Measurements from ENCODE around the gene KCNK1. TPM values are rescaled to one million over a fixed set of nuclear protein-coding genes. Genes with fewer than 3 reads are reported as not detected.

Gene KCNK1
- polyA plus RNA-seq, 1 donor, result 8.0 TPM

- no peaks in the 10 kb centered on the region for H3K36me3 ChIP-seq (ENCODE audit: control insufficient read depth, insufficient read depth, low read length)
- no peak overlapping the region for H3K27ac ChIP-seq (ENCODE audit: low read length)
- H3K9me3 ChIP-seq (ENCODE audit: control insufficient read depth, low read depth, low read length), result no peaks in the 10 kb centered on the region
- no peak for DNase-seq
- H3K27me3 ChIP-seq (ENCODE audit: control insufficient read depth, insufficient read depth, low read length), result no peaks in the 10 kb centered on the region
- no peaks in the 10 kb centered on the region for H3K4me1 ChIP-seq (ENCODE audit: control insufficient read depth, insufficient read depth, low read length)
- no peak overlapping the region for H3K4me3 ChIP-seq (ENCODE audit: low read length)
- no CpG with 5 or more reads among the region's 2 CpGs for whole genome bisulfite sequencing (ENCODE audit: insufficient coverage, low lambda C conversion rate)
These were observed 38.6 kb downstream of the KCNK1 start for GRCh38 chr1:233652526-233652925.

- H3K4me1 ChIP-seq (ENCODE audit: control insufficient read depth, insufficient read depth, low read length), result no peaks in the 10 kb centered on the region
- WGBS (ENCODE audit: insufficient coverage, low lambda C conversion rate), result no CpG with 5 or more reads among the region's 5 CpGs
- no peaks in the 10 kb centered on the region for H3K36me3 ChIP-seq (ENCODE audit: control insufficient read depth, insufficient read depth, low read length)
- no peak overlapping the region for H3K27ac ChIP-seq (ENCODE audit: low read length)
- H3K27me3 ChIP-seq (ENCODE audit: control insufficient read depth, insufficient read depth, low read length), result no peaks in the 10 kb centered on the region
- no peaks in the 10 kb centered on the region for H3K9me3 ChIP-seq (ENCODE audit: control insufficient read depth, low read depth, low read length)
- no peak overlapping the region for H3K4me3 ChIP-seq (ENCODE audit: low read length)
- no peak for DNase-seq
These were observed 40.9 kb downstream of the KCNK1 start for GRCh38 chr1:233654658-233655280.

GRCh38 chr1:233655301-233655740, 41.4 kb downstream of the KCNK1 start:
- Histone ChIP-seq H3K4me3 (ENCODE audit: low read length) (no peak overlapping the region), H3K36me3 (ENCODE audit: control insufficient read depth, insufficient read depth, low read length) (no peaks in the 10 kb centered on the region), H3K9me3 (ENCODE audit: control insufficient read depth, low read depth, low read length) (no peaks in the 10 kb centered on the region), H3K4me1 (ENCODE audit: control insufficient read depth, insufficient read depth, low read length) (no peaks in the 10 kb centered on the region), H3K27me3 (ENCODE audit: control insufficient read depth, insufficient read depth, low read length) (no peaks in the 10 kb centered on the region), H3K27ac (ENCODE audit: low read length) (no peak overlapping the region)
- peak; percentile 6 to 44 for DNase-seq
- WGBS (ENCODE audit: insufficient coverage, low lambda C conversion rate), result no CpG with 5 or more reads among the region's 4 CpGs

GRCh38 chr1:233656032-233656635, 42.2 kb downstream of the KCNK1 start:
- Histone ChIP-seq H3K9me3 (ENCODE audit: control insufficient read depth, low read depth, low read length) (no peaks in the 10 kb centered on the region), H3K36me3 (ENCODE audit: control insufficient read depth, insufficient read depth, low read length) (no peaks in the 10 kb centered on the region), H3K27ac (ENCODE audit: low read length) (no peak overlapping the region), H3K4me3 (ENCODE audit: low read length) (no peak overlapping the region), H3K27me3 (ENCODE audit: control insufficient read depth, insufficient read depth, low read length) (no peaks in the 10 kb centered on the region), H3K4me1 (ENCODE audit: control insufficient read depth, insufficient read depth, low read length) (no peaks in the 10 kb centered on the region)
- no CpG with 5 or more reads among the region's 5 CpGs for WGBS (ENCODE audit: insufficient coverage, low lambda C conversion rate)
- no peak for DNase-seq

GRCh38 chr1:233656687-233657086, 42.8 kb downstream of the KCNK1 start:
- Histone ChIP-seq H3K36me3 (ENCODE audit: control insufficient read depth, insufficient read depth, low read length) (no peaks in the 10 kb centered on the region), H3K27ac (ENCODE audit: low read length) (no peak overlapping the region), H3K9me3 (ENCODE audit: control insufficient read depth, low read depth, low read length) (no peaks in the 10 kb centered on the region), H3K4me3 (ENCODE audit: low read length) (no peak overlapping the region), H3K4me1 (ENCODE audit: control insufficient read depth, insufficient read depth, low read length) (no peaks in the 10 kb centered on the region), H3K27me3 (ENCODE audit: control insufficient read depth, insufficient read depth, low read length) (no peaks in the 10 kb centered on the region)
- DNase-seq, result no peak
- WGBS (ENCODE audit: insufficient coverage, low lambda C conversion rate), result 100% methylated on average over 1 of the region's 3 CpGs

- H3K4me3 ChIP-seq (ENCODE audit: low read length), result no peak overlapping the region
- no peaks in the 10 kb centered on the region for H3K4me1 ChIP-seq (ENCODE audit: control insufficient read depth, insufficient read depth, low read length)
- WGBS (ENCODE audit: insufficient coverage, low lambda C conversion rate), result 100% methylated on average over 2 of the region's 2 CpGs
- H3K27me3 ChIP-seq (ENCODE audit: control insufficient read depth, insufficient read depth, low read length), result no peaks in the 10 kb centered on the region
- H3K9me3 ChIP-seq (ENCODE audit: control insufficient read depth, low read depth, low read length), result no peaks in the 10 kb centered on the region
- no peak for DNase-seq
- H3K27ac ChIP-seq (ENCODE audit: low read length), result no peak overlapping the region
- H3K36me3 ChIP-seq (ENCODE audit: control insufficient read depth, insufficient read depth, low read length), result no peaks in the 10 kb centered on the region
These were observed 43.6 kb downstream of the KCNK1 start for GRCh38 chr1:233657466-233657865.

- no peaks in the 10 kb centered on the region for H3K36me3 ChIP-seq (ENCODE audit: control insufficient read depth, insufficient read depth, low read length)
- no peaks in the 10 kb centered on the region for H3K4me1 ChIP-seq (ENCODE audit: control insufficient read depth, insufficient read depth, low read length)
- WGBS (ENCODE audit: insufficient coverage, low lambda C conversion rate), result no CpG with 5 or more reads among the region's 7 CpGs
- no peak overlapping the region for H3K27ac ChIP-seq (ENCODE audit: low read length)
- no peak for DNase-seq
- H3K4me3 ChIP-seq (ENCODE audit: low read length), result no peak overlapping the region
- H3K9me3 ChIP-seq (ENCODE audit: control insufficient read depth, low read depth, low read length), result no peaks in the 10 kb centered on the region
- no peaks in the 10 kb centered on the region for H3K27me3 ChIP-seq (ENCODE audit: control insufficient read depth, insufficient read depth, low read length)
These were observed 45.6 kb downstream of the KCNK1 start for GRCh38 chr1:233659495-233659894.

- WGBS (ENCODE audit: insufficient coverage, low lambda C conversion rate), result 92% methylated on average over 6 of the region's 11 CpGs
- no peaks in the 10 kb centered on the region for H3K4me1 ChIP-seq (ENCODE audit: control insufficient read depth, insufficient read depth, low read length)
- H3K27ac ChIP-seq (ENCODE audit: low read length), result no peak overlapping the region
- peaks cover under 1% of the 10 kb centered on the region for H3K36me3 ChIP-seq (ENCODE audit: control insufficient read depth, insufficient read depth, low read length)
- no peaks in the 10 kb centered on the region for H3K27me3 ChIP-seq (ENCODE audit: control insufficient read depth, insufficient read depth, low read length)
- no peak for DNase-seq
- no peak overlapping the region for H3K4me3 ChIP-seq (ENCODE audit: low read length)
- H3K9me3 ChIP-seq (ENCODE audit: control insufficient read depth, low read depth, low read length), result no peaks in the 10 kb centered on the region
These were observed 47.7 kb downstream of the KCNK1 start for GRCh38 chr1:233661376-233662159.

- 100% methylated on average over 2 of the region's 8 CpGs for WGBS (ENCODE audit: insufficient coverage, low lambda C conversion rate)
- H3K36me3 ChIP-seq (ENCODE audit: control insufficient read depth, insufficient read depth, low read length), result peaks cover 2% of the 10 kb centered on the region
- no peak for DNase-seq
- H3K27ac ChIP-seq (ENCODE audit: low read length), result no peak overlapping the region
- no peaks in the 10 kb centered on the region for H3K4me1 ChIP-seq (ENCODE audit: control insufficient read depth, insufficient read depth, low read length)
- no peaks in the 10 kb centered on the region for H3K27me3 ChIP-seq (ENCODE audit: control insufficient read depth, insufficient read depth, low read length)
- H3K9me3 ChIP-seq (ENCODE audit: control insufficient read depth, low read depth, low read length), result no peaks in the 10 kb centered on the region
- no peak overlapping the region for H3K4me3 ChIP-seq (ENCODE audit: low read length)
These were observed 48.8 kb downstream of the KCNK1 start for GRCh38 chr1:233662575-233663304.

- H3K9me3 ChIP-seq (ENCODE audit: control insufficient read depth, low read depth, low read length), result no peaks in the 10 kb centered on the region
- H3K36me3 ChIP-seq (ENCODE audit: control insufficient read depth, insufficient read depth, low read length), result peaks cover 2% of the 10 kb centered on the region
- no peak overlapping the region for H3K27ac ChIP-seq (ENCODE audit: low read length)
- H3K27me3 ChIP-seq (ENCODE audit: control insufficient read depth, insufficient read depth, low read length), result no peaks in the 10 kb centered on the region
- WGBS (ENCODE audit: insufficient coverage, low lambda C conversion rate), result 100% methylated on average over 3 of the region's 5 CpGs
- no peak for DNase-seq
- H3K4me3 ChIP-seq (ENCODE audit: low read length), result no peak overlapping the region
- H3K4me1 ChIP-seq (ENCODE audit: control insufficient read depth, insufficient read depth, low read length), result no peaks in the 10 kb centered on the region
These were observed 50.3 kb downstream of the KCNK1 start for GRCh38 chr1:233664253-233664652.

Data from large intestine (tissue), 3 donors.